Right lobe of liver (tissue), 6 donors: ENCODE results near the gene KLF15. TPM values are rescaled to one million over a fixed set of nuclear protein-coding genes. Genes with fewer than 3 reads are reported as not detected.

Experiments used
- ATAC-seq, 4 donors: fragments of 200-7000 bp; cut with Tn5 transposase; one replicate each; pipeline ENCODE4 v1.9.1; 2020; ENCODE audit warnings: mild to moderate bottlenecking in 4 of 4, moderate library complexity in 4 of 4
- DNase-seq, 3 donors: peaks; one replicate each; pipeline ENCODE4 v3.0.0-alpha.2; 2020
- H3K27ac ChIP-seq, 3 donors: fragments of 200-600 bp; one replicate each; pipeline ENCODE4 v1.8.0; 2022
- H3K27me3 ChIP-seq, 2 donors: fragments of 200-600 bp; one replicate each; pipeline ENCODE4 v1.8.0; 2022
- H3K36me3 ChIP-seq, 4 donors: fragments of 200-600 bp; sonication (generic) in 1 of 4; one replicate each; pipeline versions ENCODE4 v1.5.1 to v1.8.0; 2017 to 2022; ENCODE audit warnings: control low read depth in 1 of 4
- H3K4me1 ChIP-seq, 4 donors: fragments of 200-600 bp; sonication (generic) in 1 of 4; one replicate each; pipeline versions ENCODE4 v1.5.1 to v1.8.0; 2017 to 2022; ENCODE audit warnings: control low read depth in 1 of 4
- H3K4me3 ChIP-seq, 3 donors: fragments of 200-600 bp; one replicate each; pipeline ENCODE4 v1.8.0; 2022
- H3K9me3 ChIP-seq, 4 donors: fragments of 200-600 bp; sonication (generic) in 1 of 4; one replicate each; pipeline versions ENCODE4 v1.5.1 to v1.8.0; 2017 to 2022; ENCODE audit warnings: control low read depth in 1 of 4
- CTCF ChIP-seq, 4 donors: fragments of 200-600 bp in 3 of 4; fragments of 450-650 bp in 1 of 4; IDR thresholded peaks; one replicate each; pipeline versions ENCODE4 v1.5.1 to v1.8.0; 2016 to 2022; ENCODE audit warnings: antibody characterized with exemption in 4 of 4, mild to moderate bottlenecking in 2 of 4
- POLR2A ChIP-seq: fragments of 450-650 bp; IDR thresholded peaks from one replicate; pipeline ENCODE4 v1.6.1; 2017; ENCODE audit warnings: antibody characterized with exemption, mild to moderate bottlenecking
- WGBS: methylation state at CpG from one replicate; pipeline ENCODE4 v1.1.6; 2018; ENCODE audit warnings: low coverage, low lambda C conversion rate; ENCODE audit not compliant: insufficient coverage; ENCODE audit errors: missing lambda C conversion rate; 5-methylcytosine and 5-hydroxymethylcytosine counted together
- intact Hi-C, 2 donors: fragments of 100-400 bp; cut with DNase I; formaldehyde crosslinking; loops; one replicate each; pipeline versions ENCODE4 v1.11.2 to v1.14.1; 2022
- total RNA-seq, 6 experiments: library from RNA; depleted of rRNA in 2 of 6; stranded (reverse); fragments of >200 nt in 2 of 6; fragmentation: NEBNext Ultra II Directional in 3 of 6; extraction: Animal tissue kit (Norgen Biotek cat#: 25700) in 3 of 6; gene quantifications; one replicate each; pipeline versions ENCODE4 v1.1.0 to v1.2.4, GENCODE V29; 2016 to 2023
- donor health status: DM: no; HTN: yes; CAD: no.
- donor health status: DM: no; HTN: no; CAD: no.
- donor health status: DM: no; HTN: no; CAD: no.
- donor health status: DM: no; HTN: yes; CAD: no.
- donor health status: DM: no; HTN: yes; CAD: no.

Gene KLF15
- total RNA-seq, 6 experiments from 2014 or later = 14.4 to 112 (median 89.3) TPM

GRCh38 chr3:126309861-126310655, 47.1 kb downstream of the KLF15 start:
- ATAC-seq (no peak), DNase-seq (no peak)
- 63% methylated on average over 4 of the region's 12 CpGs for WGBS

GRCh38 chr3:126309165-126309564, 48.0 kb downstream of the KLF15 start:
- no peaks in the 10 kb centered on the region for H3K27me3 ChIP-seq
- H3K4me1 ChIP-seq = no peaks in the 10 kb centered on the region
- no peaks in the 10 kb centered on the region for H3K9me3 ChIP-seq
- DNase-seq = no peak
- WGBS = 74% methylated on average over 7 of the region's 11 CpGs
- H3K27ac ChIP-seq = no peak overlapping the region
- intact Hi-C loops = no loop called here
- ATAC-seq = no peak
- H3K4me3 ChIP-seq = no peak overlapping the region
- no peaks in the 10 kb centered on the region for H3K36me3 ChIP-seq
- TF ChIP-seq POLR2A (no peak), CTCF (IDR thresholded peaks at IDR 0.05) (no peak)

More at GRCh38 chr3:126309861-126310655, 47.1 kb downstream of the KLF15 start:
- TF ChIP-seq CTCF (IDR thresholded peaks at IDR 0.05) = no peak
- TF ChIP-seq POLR2A = no peak
- Histone ChIP-seq H3K4me3 (no peak overlapping the region), H3K27ac (no peak overlapping the region), H3K9me3 (no peaks in the 10 kb centered on the region), H3K36me3 (no peaks in the 10 kb centered on the region), H3K4me1 (no peaks in the 10 kb centered on the region), H3K27me3 (no peaks in the 10 kb centered on the region)
- intact Hi-C loops = no loop called here

GRCh38 chr3:126308394-126309125, 48.6 kb downstream of the KLF15 start:
- no peak for DNase-seq
- intact Hi-C loops = no loop called here
- Histone ChIP-seq H3K27me3 (no peaks in the 10 kb centered on the region), H3K9me3 (no peaks in the 10 kb centered on the region), H3K27ac (no peak overlapping the region), H3K4me3 (no peak overlapping the region), H3K36me3 (no peaks in the 10 kb centered on the region), H3K4me1 (no peaks in the 10 kb centered on the region)
- 87% methylated on average over 6 of the region's 24 CpGs for WGBS
- TF ChIP-seq CTCF (IDR thresholded peaks at IDR 0.05) (no peak), POLR2A (no peak)
- ATAC-seq = no peak

GRCh38 chr3:126307591-126308393, 49.4 kb downstream of the KLF15 start:
- H3K27me3 ChIP-seq = no peaks in the 10 kb centered on the region
- H3K27ac ChIP-seq = no peak overlapping the region
- H3K9me3 ChIP-seq = no peaks in the 10 kb centered on the region
- DNase-seq (no peak), ATAC-seq (no peak)
- no peak overlapping the region for H3K4me3 ChIP-seq
- 90% methylated on average over 8 of the region's 20 CpGs for WGBS
- no peaks in the 10 kb centered on the region for H3K36me3 ChIP-seq
- TF ChIP-seq CTCF (IDR thresholded peaks at IDR 0.05) (no peak), POLR2A (no peak)
- intact Hi-C loops = no loop called here
- H3K4me1 ChIP-seq = no peaks in the 10 kb centered on the region
